ENCODE measurements around the gene DIP2A.

DNA sequence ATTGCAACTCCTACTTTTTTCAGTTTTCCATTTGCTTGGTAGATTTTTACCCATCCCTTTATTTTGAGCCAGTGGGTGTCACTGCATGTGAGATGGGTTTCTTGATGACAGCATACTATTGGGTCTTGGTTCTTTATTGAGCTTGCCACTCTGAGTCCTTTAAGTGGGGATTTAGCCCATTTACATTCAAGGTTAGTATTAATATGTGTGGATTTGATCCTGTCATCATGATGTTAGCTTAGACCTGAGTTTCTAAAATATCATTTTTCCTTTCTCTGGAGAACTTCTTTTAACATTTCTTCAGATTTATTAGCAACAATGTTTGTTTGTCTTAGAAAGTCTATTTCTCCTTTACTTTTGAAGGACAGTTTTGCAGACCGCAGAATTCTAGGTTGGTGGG, 158.0 kb downstream of the DIP2A start:
- TF ChIP-seq, protein P1, sequence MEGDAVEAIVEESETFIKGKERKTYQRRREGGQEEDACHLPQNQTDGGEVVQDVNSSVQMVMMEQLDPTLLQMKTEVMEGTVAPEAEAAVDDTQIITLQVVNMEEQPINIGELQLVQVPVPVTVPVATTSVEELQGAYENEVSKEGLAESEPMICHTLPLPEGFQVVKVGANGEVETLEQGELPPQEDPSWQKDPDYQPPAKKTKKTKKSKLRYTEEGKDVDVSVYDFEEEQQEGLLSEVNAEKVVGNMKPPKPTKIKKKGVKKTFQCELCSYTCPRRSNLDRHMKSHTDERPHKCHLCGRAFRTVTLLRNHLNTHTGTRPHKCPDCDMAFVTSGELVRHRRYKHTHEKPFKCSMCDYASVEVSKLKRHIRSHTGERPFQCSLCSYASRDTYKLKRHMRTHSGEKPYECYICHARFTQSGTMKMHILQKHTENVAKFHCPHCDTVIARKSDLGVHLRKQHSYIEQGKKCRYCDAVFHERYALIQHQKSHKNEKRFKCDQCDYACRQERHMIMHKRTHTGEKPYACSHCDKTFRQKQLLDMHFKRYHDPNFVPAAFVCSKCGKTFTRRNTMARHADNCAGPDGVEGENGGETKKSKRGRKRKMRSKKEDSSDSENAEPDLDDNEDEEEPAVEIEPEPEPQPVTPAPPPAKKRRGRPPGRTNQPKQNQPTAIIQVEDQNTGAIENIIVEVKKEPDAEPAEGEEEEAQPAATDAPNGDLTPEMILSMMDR (IDR thresholded peaks at IDR 0.05) = no peak
- no peak for TF ChIP-seq POLR2A (IDR thresholded peaks at IDR 0.05)
